GM18520 (cell line): ENCODE measurements around the gene RBX1.

ENCODE experiments used
- ATAC-seq: cut with Tn5 transposase; IDR thresholded peaks from one replicate; pipeline ENCODE4 v1.9.1; 2021; ENCODE audit not compliant: unreplicated experiment

The RBX1 gene

DNA sequence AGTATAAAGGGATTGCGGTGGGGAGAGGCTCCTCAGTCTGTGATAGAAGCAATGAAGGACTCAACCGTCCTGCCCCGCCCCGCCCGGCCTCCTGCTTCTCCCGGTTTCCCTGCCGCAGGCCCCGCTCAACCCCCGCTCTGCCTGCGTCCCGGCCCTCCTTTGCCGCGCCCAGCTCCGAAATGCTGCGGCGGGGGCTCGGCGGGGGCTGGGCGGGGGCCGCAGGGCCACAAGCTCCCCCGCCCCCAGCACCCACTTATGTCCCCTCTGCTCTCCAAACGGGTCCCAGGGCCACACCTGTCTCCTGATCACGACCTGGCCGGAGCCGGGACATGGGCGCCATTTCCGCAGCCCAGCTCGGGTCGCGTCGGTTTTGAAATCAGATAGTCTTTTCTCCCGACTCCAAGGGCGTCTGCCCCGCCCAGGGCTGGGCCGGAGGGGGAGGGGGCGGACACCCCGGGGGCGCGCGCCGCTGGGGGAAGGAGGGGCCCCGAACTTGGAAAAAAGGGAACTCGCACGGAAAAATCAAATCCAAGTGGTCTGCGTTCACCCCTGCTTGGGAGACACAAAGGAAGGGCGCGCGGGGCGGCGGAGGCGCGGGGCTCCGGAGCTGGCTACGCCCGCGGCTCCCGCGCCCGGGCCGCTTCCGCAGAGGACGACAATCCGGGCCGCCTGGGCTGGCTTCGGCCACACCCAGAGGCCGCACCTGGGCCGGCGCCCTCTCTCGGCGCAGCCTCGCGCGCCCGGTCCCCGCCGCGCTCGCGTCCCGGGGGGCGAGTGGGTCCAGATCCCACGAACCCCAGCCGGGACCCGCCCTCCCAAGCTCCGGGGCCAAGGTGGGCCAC lies 70.7 kb downstream of the RBX1 start:
- ATAC-seq: no peak

DNA sequence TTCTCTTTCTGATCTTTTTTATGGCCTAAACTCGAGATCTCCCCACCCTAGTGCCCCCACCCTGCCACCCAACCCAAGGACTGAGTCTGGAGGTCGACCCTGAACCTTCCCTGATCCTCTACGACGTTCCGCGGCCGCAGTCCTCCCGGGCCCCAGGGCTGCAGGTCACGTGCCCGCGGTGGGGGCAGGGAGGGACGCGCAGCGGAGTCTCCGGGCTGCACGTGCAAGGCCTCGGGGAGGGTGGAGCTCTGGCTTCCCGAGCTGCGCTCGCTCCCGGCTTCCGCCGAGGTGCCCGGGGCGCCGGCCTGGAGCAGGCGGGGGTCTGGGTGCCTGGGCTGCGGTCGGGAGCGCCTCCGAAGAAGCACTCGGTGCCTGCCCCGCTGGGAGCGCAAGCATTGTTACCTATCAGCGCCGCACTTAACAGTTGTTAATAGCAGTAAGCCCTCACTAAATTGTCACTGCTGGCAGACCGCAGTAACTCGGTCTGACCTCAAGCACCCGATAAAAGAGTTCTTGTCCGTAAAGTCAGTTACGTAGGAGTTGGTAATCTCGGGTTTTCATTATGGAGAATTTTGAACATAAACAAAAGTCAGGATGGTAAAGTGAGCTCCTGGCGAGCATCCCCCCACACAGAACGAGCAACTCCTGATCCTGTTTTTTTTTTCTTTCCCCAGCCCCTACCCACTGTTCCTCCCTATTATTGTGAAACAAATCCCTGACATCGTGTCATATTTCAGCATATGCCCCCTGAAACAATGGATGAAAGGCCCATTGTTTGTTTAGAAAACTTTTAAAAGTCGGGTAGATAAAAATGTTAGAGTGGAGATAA lies 71.5 kb downstream of the RBX1 start:
- ATAC-seq: no peak
